Right ventricle myocardium superior (tissue), 1 donor: Measurements from ENCODE around the gene SFMBT2. TPM values are rescaled to one million over a fixed set of nuclear protein-coding genes. Genes with fewer than 3 reads are reported as not detected.

Experiments used
- ATAC-seq: fragments of 200-7000 bp; cut with Tn5 transposase; one replicate; pipeline ENCODE4 v1.9.1; 2020; ENCODE audit warnings: mild to moderate bottlenecking; ENCODE audit not compliant: poor library complexity
- DNase-seq: peaks from one replicate; pipeline ENCODE4 v3.0.0-alpha.2; 2020
- intact Hi-C: fragments of 100-400 bp; cut with DNase I; formaldehyde crosslinking; loops from one replicate; pipeline ENCODE4 v1.11.2; 2022
- total RNA-seq: library from RNA; stranded (reverse); fragmentation: NEBNext Ultra II Directional; extraction: Animal tissue kit (Norgen Biotek cat#: 25700); gene quantifications from one replicate; pipeline ENCODE4 v1.2.1, GENCODE V29; 2021
- donor health status: DM: no; HTN: yes; CAD: no; lungs with severe emphysema.

The SFMBT2 gene
- total RNA-seq, 1 donor from 2014 or later, result 9.4 TPM

DNA sequence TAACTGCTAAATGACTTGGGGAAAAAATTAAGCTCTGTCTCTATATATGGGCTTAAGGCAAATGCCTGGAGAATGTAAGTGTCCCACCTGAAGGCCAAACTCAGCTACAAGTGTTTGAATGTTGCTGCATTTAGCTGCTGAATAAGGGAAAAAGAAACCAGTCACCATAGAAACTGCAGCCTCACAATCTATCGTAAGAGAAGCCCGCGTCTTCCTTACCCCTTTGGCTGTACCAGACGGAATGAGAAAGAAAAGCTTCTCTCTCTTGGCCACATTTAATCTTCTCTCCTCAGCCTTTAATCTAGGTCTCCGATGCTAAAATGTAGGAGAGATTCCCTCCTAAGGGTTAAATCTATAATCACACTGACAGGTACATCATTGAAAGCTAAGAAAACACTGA lies 147.2 kb downstream of the SFMBT2 start:
- ATAC-seq (no peak), DNase-seq (no peak)
- intact Hi-C loops, result no loop called here

DNA sequence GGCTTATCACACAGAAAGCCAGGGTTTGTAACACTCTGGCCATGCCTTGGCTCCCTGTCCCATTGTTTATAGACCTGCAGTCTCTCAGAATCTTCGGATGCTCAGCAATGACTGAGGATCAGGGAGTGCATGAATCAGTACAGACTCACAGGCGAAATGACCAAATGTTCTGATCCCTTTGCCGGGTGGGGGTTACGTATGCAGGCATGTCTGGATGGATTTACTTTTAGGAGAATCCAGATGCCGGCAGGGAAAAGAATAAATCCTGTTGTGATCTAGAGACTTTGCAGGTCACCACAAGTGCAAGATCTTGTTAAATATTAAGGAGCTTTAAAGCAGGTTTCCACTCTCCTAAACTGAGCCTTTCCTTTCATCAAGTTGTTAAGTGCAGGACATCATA lies 149.5 kb downstream of the SFMBT2 start:
- DNase-seq (no peak), ATAC-seq (peak; percentile 3)
- intact Hi-C loops, result no loop called here

DNA sequence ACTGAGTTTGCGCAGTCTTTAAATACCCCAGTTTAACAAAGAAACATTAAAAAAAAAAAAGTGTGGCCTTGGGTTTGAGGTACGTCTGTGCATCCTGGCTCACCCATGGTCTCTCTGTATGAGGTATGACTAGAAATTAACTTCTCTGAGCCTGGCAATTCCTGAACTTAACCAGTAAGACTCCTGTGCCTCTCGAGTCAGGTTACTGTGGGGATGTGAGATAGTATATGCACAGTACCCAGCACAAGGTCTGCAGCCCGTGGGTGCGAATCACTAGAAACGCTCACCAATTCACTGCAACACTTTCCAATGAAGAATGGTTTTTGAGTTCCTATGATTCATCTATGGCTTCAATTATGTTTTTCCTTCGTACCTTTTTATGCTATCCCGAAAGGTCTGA lies 149.9 kb downstream of the SFMBT2 start:
- intact Hi-C loops, result loop anchor here (1.0 kb wide), 1 partner anchor 147 kb away; no protein-coding TSS in a partner anchor
- DNase-seq (no peak), ATAC-seq (peak; percentile 16)

DNA sequence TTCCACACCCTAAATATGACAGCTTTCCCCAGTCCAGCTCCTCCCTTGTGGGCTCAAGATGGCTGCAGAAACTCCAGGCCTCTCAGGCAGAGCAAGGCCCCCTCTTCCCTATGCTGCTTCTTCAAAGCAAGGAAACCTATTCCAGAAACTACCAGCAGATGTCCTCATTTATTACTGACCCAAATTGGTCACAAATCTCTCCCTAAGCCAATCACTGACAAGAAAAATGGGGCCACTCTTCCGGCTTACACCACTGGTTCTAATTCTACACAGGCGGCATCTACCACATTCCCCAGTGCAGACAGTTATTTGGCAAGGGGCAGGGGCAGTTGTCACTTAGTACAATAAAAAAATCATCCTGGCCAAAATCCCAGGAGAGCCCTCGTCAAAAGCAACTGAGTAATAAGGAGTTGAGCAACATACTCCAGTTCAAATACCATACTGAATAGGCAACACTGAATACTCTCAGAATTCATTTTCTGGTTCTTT lies 150.4 kb downstream of the SFMBT2 start:
- DNase-seq, result peak; percentile 57
- intact Hi-C loops, result loop anchor here (1.0 kb wide), 1 partner anchor 148 kb away; no protein-coding TSS in a partner anchor

DNA sequence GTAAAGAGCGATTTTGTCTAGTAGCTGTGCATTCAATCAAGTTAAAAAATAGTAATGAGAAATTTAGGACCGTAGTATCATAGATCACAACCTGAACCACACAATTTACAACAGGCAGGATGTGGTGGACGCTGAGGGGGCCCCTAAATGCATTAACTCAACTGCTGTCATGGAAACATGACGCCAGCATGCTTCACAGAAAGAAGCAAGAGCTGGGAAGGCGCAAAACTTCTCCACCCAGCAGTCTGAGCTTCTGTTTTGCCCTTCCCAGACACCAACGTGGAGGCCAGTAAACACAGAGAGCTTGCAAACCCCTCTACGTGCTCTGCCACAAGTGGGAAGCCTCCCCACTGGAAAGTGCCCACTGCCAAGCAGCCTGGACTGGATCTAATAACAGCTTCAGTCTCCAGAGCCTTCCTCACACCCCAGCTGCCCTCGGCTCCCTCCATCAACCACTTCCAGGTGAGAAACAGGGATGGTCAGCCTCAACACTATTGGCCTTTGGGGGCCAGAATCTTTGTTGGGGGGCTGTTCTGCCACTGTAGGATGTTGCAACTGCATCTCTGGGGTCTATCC lies 151.8 kb downstream of the SFMBT2 start:
- ATAC-seq (peak; percentile 45), DNase-seq (peak; percentile 44)
- intact Hi-C loops, result loop anchor here (10.0 kb wide), 1 partner anchor 134 kb away; no protein-coding TSS in a partner anchor

More for the DNA sequence above, 150.4 kb downstream of the SFMBT2 start:
- peak; percentile 96 for ATAC-seq

DNA sequence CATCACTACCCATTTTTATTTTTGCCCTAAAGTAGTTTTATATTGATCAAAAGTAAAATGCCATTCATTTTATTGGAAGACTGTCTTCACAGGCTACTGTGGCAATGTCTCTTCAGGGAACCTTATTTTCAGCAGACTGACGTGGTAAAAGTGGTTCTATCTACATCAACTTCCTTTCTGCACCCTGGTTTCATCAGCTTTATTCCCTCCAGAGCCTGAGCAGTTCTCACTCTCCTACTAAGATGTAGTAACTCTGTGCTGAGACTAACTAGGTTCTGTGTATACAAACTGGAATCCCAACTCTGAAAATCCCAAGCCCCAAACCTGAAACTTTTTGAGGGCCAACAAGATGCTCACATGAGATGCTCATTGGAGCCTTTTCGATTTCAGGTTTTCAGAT lies 155.3 kb downstream of the SFMBT2 start:
- intact Hi-C loops, result loop anchor here (10.0 kb wide), 1 partner anchor 131 kb away; no protein-coding TSS in a partner anchor
- ATAC-seq (no peak), DNase-seq (no peak)

DNA sequence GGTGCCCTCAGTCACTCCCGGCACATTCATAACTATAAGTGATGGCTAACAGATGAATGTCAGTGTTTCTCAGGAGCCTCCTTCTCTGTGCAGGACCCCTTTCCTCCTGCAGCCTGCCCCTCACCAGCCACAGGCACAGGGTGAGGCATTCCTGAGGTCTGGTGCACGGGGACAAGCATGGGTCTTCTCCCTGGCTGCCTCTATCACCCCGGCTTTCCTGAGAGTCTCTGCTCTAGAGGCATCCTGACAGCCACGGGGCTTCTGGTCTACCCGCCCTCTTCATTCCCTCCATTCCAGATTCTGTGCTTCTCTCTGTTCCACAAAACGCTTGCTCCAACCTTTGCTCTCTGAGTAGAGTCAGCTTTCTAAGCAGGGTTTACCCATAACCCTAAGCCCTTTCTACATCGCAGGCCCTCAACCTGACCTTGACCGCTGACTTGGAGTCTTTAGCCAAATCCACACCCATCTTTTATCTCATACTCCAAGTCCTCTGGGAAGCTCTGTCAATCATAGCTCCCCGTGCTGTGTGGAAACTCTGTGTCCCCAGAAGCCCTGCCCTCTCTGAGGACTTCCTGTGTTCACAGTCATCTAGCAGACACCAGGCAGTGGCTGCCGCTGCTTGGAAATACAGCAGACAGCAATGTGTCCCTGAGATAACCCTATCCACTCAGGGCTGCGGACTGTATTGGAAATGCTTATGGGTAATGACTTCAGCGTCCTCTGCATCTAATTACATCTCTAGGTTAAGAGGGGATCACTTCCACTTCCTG lies 159.0 kb downstream of the SFMBT2 start:
- ATAC-seq, result peak; percentile 95
- DNase-seq, result peak; percentile 69

DNA sequence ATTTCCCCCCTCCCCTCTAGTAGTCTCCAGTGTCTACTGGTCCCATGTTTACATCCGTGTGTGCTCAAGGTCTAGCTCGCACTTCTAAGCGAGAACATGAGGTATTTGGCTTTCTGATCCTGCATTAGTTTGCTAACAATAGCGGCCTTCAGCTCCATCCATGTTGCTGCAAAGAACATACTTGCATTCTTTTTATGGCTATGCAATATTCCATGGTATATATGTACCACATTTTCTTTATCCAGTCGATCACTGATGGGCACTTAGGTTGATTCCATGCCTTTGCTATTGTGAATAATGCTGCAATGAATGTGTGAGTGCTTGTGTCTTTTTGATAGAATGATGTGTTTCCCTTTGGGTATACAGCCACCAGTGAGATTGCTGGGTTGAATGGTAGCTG lies 160.6 kb downstream of the SFMBT2 start:
- intact Hi-C loops, result loop anchor here (10.0 kb wide), 1 partner anchor 125 kb away; no protein-coding TSS in a partner anchor
- DNase-seq (no peak), ATAC-seq (no peak)

More for the DNA sequence above, 159.0 kb downstream of the SFMBT2 start:
- intact Hi-C loops, result loop anchor here (10.0 kb wide), 1 partner anchor 127 kb away; no protein-coding TSS in a partner anchor

DNA sequence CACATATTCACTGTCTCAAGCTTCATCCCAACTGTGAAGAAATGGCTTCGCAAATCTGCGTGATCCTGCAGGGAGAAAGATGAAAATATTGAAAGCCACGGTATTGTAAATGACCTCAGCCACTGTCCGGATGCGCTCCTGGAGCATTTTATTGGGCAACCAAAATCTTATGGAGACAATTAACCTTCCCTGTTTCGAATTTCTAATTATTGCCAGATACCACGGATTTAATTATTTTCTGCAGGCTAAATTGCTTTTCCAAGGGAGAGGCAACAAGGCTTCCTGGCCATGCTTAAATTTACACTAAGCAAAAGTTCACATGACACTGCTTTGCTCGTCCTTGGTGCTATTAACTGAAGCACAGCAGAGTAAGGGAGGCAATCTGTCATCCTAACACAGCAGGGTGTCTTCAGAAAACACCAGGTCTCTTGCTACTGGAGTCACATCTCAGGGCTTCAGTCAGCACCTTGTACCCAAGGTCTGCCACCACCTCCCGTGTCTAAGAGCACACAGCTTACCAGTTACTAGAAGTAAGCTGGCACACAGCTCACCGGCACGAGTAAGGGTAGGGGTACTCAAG lies 162.2 kb downstream of the SFMBT2 start:
- DNase-seq, result no peak
- ATAC-seq, result no peak
- intact Hi-C loops, result no loop called here

DNA sequence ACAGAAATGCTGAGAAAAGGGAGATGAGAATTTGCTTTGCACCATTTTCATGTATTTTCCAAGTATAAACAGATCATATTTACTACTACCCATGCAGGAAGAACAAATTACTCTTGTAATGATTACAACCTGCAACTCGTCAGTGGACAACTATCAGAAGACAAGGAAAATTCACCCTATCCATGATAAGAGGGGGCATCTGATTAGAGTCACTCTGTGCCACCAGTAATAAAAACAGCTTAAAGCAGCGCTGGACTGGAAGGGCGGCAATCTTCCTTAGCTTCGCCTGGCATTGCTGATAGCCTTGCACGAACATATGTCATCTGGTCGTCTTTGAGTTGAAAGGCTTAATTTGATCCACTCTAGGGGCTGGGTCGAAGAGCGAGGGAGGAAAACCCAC lies 162.7 kb downstream of the SFMBT2 start:
- no peak for ATAC-seq
- intact Hi-C loops, result no loop called here
- no peak for DNase-seq

DNA sequence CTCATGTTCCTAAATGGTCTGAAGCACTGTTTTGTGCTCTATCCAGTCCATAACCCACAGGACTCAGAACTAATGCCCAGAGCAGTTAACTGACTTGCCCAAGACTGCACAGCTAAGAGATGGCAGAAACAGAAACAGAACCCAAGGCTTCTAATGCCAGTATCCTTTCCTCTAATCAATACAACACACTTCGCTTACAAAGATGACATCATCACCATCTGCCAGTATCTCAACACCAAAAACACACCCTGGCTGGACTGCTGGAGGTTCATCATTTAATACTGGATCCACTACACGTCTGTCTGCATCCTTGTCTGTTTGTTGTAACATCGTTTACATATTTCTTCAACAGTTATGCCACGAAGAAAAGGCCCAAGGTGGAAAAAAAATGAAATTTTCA lies 165.3 kb downstream of the SFMBT2 start:
- intact Hi-C loops, result no loop called here
- DNase-seq (no peak), ATAC-seq (no peak)

DNA sequence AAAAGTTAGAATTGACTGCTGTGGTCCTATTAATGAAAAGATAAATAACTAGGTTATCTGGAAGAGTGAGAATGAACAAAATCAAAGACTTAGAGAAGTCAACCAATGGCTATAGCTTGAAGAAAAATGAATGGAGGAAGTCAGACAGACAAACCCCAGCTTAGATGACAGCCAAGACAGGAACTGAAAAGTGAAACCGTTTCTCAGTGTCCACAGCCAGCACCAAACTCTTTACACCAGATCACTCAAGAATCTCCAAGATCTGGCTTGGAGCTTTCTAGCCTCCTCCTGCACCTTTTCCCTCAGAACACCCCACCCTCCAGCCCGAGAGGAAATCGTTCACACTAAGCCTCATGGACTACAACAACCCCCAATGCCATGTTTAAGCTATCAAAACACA lies 167.0 kb downstream of the SFMBT2 start:
- no peak for ATAC-seq
- intact Hi-C loops, result no loop called here

DNA sequence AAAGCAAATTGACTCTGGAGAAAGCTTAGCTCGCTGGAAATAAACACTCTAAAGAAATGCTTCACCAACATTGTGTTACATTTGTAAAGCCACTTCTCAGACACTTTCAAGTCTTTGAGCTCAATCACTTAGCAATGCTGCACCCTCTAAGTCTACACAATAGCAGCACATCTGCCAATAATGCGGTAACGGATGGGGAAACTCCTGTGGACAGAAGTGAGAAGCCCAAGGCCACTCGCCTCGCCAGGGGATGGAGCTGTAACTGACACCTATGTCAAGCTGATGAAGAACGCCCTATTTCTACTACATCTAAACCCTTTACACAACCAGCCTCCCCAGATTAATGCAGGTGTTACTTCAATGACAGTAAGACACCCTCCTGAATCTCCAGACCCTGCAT lies 167.7 kb downstream of the SFMBT2 start:
- ATAC-seq (no peak), DNase-seq (no peak)
- intact Hi-C loops, result no loop called here

More for the DNA sequence above, 167.0 kb downstream of the SFMBT2 start:
- DNase-seq, result no peak

DNA sequence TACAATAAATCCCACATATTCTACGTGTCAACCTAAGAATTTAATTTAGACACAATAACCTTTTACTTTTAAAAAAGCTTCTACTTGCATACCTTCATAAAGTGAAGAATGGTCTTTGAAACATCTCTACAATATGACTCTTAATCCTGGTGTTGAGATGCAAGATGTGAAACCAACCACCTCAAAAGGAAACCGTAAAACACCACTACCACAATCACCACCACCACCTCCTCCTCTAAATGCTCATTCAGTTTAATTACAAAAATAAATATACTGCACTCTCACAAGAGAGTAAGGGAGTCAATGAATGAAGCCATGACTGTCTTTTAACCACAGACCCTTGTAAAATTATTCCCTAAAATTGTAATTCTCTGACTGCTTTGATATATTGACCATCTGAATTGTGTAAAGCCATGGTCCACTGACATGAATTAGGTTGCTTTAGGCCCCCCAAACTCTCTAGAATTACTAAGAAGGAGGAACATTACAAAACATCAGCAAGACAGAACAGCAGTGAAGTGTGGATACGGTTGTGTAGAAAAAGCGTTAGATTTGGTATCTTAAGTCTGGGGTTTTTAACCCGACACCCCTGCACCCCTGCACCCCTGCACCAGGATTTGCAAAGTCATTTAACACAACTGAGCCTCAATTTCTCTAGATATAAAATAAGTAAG lies 171.4 kb downstream of the SFMBT2 start:
- DNase-seq, result no peak
- intact Hi-C loops, result no loop called here
- ATAC-seq, result no peak

DNA sequence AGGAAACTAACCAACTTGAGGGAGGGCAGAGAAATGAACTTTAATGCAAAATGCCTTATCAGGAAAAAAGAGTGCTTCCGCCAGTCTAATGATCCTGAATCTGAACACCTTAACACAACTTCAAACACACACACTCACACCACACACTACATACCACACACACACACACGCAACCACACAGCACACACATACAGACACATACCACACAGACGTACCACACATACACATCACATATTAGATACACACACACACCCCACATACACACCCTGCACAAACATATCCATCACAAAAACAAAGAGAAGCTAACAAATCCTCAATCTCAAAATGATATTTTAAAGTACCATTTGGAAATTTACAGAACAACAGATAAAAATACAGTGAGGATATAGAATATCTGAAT lies 175.5 kb downstream of the SFMBT2 start:
- DNase-seq (no peak), ATAC-seq (no peak)
- intact Hi-C loops, result no loop called here

DNA sequence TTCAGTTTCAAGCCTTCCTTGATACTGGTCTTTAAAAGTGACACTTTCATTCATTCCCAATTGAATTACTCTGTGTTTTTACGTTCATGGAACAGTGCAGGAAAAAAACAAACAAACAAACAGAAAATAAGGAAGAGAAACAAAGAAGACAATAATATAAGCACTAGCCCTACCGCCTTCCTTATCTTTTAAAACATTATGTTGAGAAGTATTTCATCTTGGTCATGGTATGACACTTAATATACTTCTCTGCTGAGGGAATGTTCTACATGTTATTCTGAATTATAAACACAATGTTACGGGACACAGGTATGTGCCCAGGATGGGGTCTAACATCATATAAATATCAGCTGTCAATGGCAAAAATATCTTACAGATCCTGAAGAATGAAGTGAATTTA lies 176.7 kb downstream of the SFMBT2 start:
- ATAC-seq, result no peak
- no peak for DNase-seq
- intact Hi-C loops, result no loop called here

DNA sequence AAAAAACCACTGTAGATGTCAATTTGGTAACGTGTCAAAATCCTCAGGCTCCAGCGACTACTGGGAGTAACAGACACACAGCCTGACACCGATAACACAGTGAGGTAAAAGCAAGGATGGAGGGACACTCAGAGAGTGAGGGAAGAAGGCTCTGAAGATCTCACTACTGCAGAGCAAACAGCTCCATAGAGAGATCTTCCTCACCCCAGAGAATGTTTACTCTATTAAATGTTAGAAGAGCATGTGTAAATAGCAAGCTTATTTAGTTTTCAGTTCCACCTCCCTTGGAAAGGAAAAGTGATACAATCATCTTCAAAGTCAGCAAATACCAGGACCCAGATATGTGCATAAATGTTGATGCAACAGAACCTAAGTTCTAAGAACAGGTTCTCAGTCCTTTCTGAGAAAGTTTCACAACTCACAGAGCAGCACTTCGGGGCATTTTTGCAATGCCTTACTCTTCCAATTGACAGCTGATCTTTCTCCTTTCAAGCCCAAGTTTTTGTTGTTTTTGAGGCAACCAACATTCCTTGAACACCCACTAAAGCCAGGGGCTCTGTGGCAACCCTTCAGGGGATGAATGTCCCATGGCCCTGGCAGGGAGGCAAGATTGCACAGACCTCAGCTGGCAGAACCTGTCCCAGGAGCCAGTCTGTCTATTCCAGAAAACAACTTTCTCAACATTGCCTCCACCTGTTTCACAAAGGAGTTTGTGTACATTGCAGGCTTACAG lies 177.4 kb downstream of the SFMBT2 start:
- ATAC-seq, result no peak
- intact Hi-C loops, result no loop called here
- DNase-seq, result no peak
